ENCODE measurements around the gene TK2. TPM values are rescaled to one million over a fixed set of nuclear protein-coding genes. Genes with fewer than 3 reads are reported as not detected.
A peak's percentile ranks its signal among the peaks of the same experiment; 100 is the strongest.

Gene TK2
- total RNA-seq, 3 donors from 2014 or later = 14.4 to 29.4 (median 17.8) TPM

DNA sequence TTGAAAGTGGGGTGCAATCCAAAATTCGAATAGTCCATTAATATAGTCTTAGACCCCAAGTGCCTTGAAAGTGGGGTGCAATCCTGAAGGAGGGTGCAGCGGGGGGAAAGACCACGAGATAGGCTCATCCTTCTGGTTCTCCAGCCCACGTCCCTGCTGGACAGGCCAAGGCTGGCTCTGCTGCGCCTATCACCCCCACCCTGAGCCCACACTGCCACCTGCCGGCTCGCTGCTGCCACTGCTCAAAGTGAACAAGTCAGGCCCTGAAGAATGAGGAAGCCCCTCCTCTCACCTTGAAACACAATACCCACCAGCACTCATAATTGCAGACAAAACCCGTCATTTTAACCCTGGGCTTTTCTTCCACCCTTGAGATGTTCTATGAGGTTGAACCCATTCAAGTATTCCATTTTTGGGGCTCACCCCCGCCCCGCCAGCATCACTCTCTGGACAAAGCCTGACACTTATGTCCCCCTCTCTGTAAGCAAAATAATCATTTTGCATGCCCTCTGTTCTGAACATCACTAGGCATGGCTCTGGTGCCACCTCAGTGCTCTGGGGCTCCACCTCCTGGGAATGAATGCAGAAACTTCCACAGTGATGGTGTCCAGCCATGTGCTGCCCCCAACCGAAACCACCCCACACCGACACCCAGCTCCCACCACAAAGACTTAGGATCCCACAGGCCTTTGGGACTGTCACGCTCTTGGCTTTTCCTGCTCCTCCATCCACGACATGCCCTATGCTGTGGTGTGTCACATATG, 66.1 kb downstream of the TK2 start:
- TF ChIP-seq, protein P1, sequence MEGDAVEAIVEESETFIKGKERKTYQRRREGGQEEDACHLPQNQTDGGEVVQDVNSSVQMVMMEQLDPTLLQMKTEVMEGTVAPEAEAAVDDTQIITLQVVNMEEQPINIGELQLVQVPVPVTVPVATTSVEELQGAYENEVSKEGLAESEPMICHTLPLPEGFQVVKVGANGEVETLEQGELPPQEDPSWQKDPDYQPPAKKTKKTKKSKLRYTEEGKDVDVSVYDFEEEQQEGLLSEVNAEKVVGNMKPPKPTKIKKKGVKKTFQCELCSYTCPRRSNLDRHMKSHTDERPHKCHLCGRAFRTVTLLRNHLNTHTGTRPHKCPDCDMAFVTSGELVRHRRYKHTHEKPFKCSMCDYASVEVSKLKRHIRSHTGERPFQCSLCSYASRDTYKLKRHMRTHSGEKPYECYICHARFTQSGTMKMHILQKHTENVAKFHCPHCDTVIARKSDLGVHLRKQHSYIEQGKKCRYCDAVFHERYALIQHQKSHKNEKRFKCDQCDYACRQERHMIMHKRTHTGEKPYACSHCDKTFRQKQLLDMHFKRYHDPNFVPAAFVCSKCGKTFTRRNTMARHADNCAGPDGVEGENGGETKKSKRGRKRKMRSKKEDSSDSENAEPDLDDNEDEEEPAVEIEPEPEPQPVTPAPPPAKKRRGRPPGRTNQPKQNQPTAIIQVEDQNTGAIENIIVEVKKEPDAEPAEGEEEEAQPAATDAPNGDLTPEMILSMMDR (IDR thresholded peaks at IDR 0.05) = peak; percentile 88
- H3K4me1 ChIP-seq (ENCODE audit: low read depth) = no peaks in the 10 kb centered on the region
- H3K36me3 ChIP-seq (ENCODE audit: low read depth) = no peaks in the 10 kb centered on the region
- intact Hi-C loops (cut with DNase I, micrococcal nuclease) = loop anchor here (2.0 to 5.0 kb wide), 2 partner anchors 77 kb away; no protein-coding TSS in a partner anchor
- peak; percentile 74 to 83 (median 82) for DNase-seq
- peak; percentile 84 for ATAC-seq
- H3K4me3 ChIP-seq = no peak overlapping the region
- no peaks in the 10 kb centered on the region for H3K9me3 ChIP-seq

- no peak for DNase-seq
Observed at GRCh38 chr16:66481943-66482390, 68.0 kb downstream of the TK2 start.

GRCh38 chr16:66481081-66481942, 68.6 kb downstream of the TK2 start:
- ATAC-seq (no peak), DNase-seq (peak in 1 of 3 donors; percentile 17)
- H3K4me3 ChIP-seq = no peak overlapping the region
- no peaks in the 10 kb centered on the region for H3K36me3 ChIP-seq (ENCODE audit: low read depth)
- TF ChIP-seq, protein P1 (IDR thresholded peaks at IDR 0.05) = no peak
- no peaks in the 10 kb centered on the region for H3K4me1 ChIP-seq (ENCODE audit: low read depth)
- no peaks in the 10 kb centered on the region for H3K9me3 ChIP-seq
- intact Hi-C loops (cut with DNase I, micrococcal nuclease) = loop anchor here in 1 of 2 donors (5.0 kb wide), 1 partner anchor 74 kb away; no protein-coding TSS in a partner anchor

More at GRCh38 chr16:66481943-66482390, 68.0 kb downstream of the TK2 start:
- H3K36me3 ChIP-seq (ENCODE audit: low read depth) = no peaks in the 10 kb centered on the region
- ATAC-seq = no peak
- TF ChIP-seq, protein P1 (IDR thresholded peaks at IDR 0.05) = no peak
- no peaks in the 10 kb centered on the region for H3K9me3 ChIP-seq
- intact Hi-C loops (cut with DNase I, micrococcal nuclease) = loop anchor here (2.0 to 5.0 kb wide), 2 partner anchors 75 kb away; no protein-coding TSS in a partner anchor
- H3K4me3 ChIP-seq = no peak overlapping the region
- no peaks in the 10 kb centered on the region for H3K4me1 ChIP-seq (ENCODE audit: low read depth)

- DNase-seq = peak in 1 of 3 donors; percentile 23
- Histone ChIP-seq H3K4me3 (no peak overlapping the region), H3K4me1 (ENCODE audit: low read depth) (no peaks in the 10 kb centered on the region), H3K9me3 (no peaks in the 10 kb centered on the region), H3K36me3 (ENCODE audit: low read depth) (no peaks in the 10 kb centered on the region)
- TF ChIP-seq, protein P1 (IDR thresholded peaks at IDR 0.05) = no peak
- ATAC-seq = no peak
- intact Hi-C loops (cut with DNase I, micrococcal nuclease) = loop anchor here in 1 of 2 donors (5.0 kb wide), 1 partner anchor 73 kb away; no protein-coding TSS in a partner anchor
Observed at GRCh38 chr16:66480265-66481080, 69.4 kb downstream of the TK2 start.
